Esophagus muscularis mucosa (tissue), 3 donors: ENCODE data around the gene OR10H4.

Source experiments
- POLR2A ChIP-seq: fragments of 450-650 bp; IDR thresholded peaks from one replicate; pipeline ENCODE4 v1.6.1; 2017; ENCODE audit warnings: antibody characterized with exemption, moderate library complexity, mild to moderate bottlenecking, low read depth
- POLR2AphosphoS5 ChIP-seq, 2 donors: sonication (generic); formaldehyde crosslinking; IDR thresholded peaks; one replicate each; pipeline ENCODE4 v1.6.1; 2017; ENCODE audit warnings: antibody characterized with exemption in 2 of 2
- TF ChIP-seq, protein P1 (sequence below), 3 experiments: fragments of 200-600 bp in 2 of 3; fragments of 450-650 bp in 1 of 3; sonication (generic) in 2 of 3; IDR thresholded peaks; one replicate each; pipeline ENCODE4 v1.5.1; 2017 to 2019; ENCODE audit warnings: antibody characterized with exemption in 3 of 3, mild to moderate bottlenecking in 2 of 3, moderate library complexity in 1 of 3

DNA sequence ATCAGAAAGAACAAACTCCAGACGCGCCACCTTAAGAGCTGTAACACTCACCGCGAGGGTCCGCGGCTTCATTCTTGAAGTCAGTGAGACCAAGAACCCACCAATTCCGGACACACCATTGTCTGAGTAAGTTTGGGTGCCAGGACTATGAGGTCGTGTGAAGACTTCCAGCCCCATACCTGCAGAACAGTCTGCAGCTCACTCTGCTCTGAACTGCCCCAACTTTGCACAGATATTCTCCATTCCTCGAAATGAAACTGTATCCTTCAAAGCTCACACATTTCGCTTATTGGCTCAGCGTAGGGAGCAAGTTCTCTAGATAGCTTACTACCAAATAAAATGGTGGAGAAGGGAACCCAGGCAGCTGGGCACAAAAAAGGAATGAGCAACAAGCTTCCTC lies 48.3 kb upstream of the OR10H4 start:
- TF ChIP-seq, protein P1, sequence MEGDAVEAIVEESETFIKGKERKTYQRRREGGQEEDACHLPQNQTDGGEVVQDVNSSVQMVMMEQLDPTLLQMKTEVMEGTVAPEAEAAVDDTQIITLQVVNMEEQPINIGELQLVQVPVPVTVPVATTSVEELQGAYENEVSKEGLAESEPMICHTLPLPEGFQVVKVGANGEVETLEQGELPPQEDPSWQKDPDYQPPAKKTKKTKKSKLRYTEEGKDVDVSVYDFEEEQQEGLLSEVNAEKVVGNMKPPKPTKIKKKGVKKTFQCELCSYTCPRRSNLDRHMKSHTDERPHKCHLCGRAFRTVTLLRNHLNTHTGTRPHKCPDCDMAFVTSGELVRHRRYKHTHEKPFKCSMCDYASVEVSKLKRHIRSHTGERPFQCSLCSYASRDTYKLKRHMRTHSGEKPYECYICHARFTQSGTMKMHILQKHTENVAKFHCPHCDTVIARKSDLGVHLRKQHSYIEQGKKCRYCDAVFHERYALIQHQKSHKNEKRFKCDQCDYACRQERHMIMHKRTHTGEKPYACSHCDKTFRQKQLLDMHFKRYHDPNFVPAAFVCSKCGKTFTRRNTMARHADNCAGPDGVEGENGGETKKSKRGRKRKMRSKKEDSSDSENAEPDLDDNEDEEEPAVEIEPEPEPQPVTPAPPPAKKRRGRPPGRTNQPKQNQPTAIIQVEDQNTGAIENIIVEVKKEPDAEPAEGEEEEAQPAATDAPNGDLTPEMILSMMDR (IDR thresholded peaks at IDR 0.05) = no peak
- no peak for TF ChIP-seq POLR2AphosphoS5 (IDR thresholded peaks at IDR 0.05)
- no peak for TF ChIP-seq POLR2A
